RWPE2 (cell line): Measurements from ENCODE around the gene TAF11.
A peak's percentile ranks its signal among the peaks of the same experiment; 100 is the strongest.

Source experiments
- ATAC-seq: fragments of 200-7000 bp; cut with Tn5 transposase; 3 replicates; pipeline ENCODE4 v1.9.1; 2021; ENCODE audit warnings: low read depth
- DNase-seq: peaks from one replicate; pipeline ENCODE4 v3.0.0-alpha.2; 2020; ENCODE audit warnings: low spot score
- H3K27ac ChIP-seq: fragments of 450-650 bp; 2 replicates; pipeline ENCODE4 v1.5.1; 2017; ENCODE audit warnings: mild to moderate bottlenecking; ENCODE audit not compliant: poor library complexity, severe bottlenecking
- H3K27me3 ChIP-seq: fragments of 250-450 bp; sonication (Bioruptor Pico); 2 replicates; pipeline ENCODE4 v1.5.1; 2021; ENCODE audit warnings: mild to moderate bottlenecking, moderate library complexity; ENCODE audit not compliant: insufficient read depth, poor library complexity, severe bottlenecking
- H3K36me3 ChIP-seq: fragments of 250-450 bp; sonication (Bioruptor Pico); 2 replicates; pipeline ENCODE4 v1.5.1; 2020; ENCODE audit warnings: low read depth, mild to moderate bottlenecking, moderate library complexity
- H3K4me1 ChIP-seq: fragments of 250-450 bp; sonication (Bioruptor Pico); 2 replicates; pipeline ENCODE4 v1.5.1; 2021; ENCODE audit warnings: mild to moderate bottlenecking, moderate library complexity; ENCODE audit not compliant: insufficient read depth, poor library complexity, severe bottlenecking
- H3K4me3 ChIP-seq: fragments of 250-450 bp; sonication (Bioruptor Pico); 2 replicates; pipeline ENCODE4 v1.5.1; 2021; ENCODE audit warnings: mild to moderate bottlenecking, moderate library complexity; ENCODE audit not compliant: severe bottlenecking
- H3K9me3 ChIP-seq: fragments of 250-450 bp; sonication (Bioruptor Pico); 2 replicates; pipeline ENCODE4 v1.5.1; 2021; ENCODE audit warnings: mild to moderate bottlenecking, moderate library complexity; ENCODE audit not compliant: severe bottlenecking
- CTCF ChIP-seq: fragments of 450-650 bp; IDR thresholded peaks from one replicate; pipeline ENCODE4 v1.5.1; 2017; ENCODE audit warnings: mild to moderate bottlenecking, moderate library complexity; ENCODE audit not compliant: poor library complexity, severe bottlenecking

The TAF11 gene

GRCh38 chr6:34897130-34897529, 9.3 kb upstream of the TAF11 start:
- DNase-seq (no peak), ATAC-seq (no peak)
- no peaks in the 10 kb centered on the region for H3K36me3 ChIP-seq
- H3K27ac ChIP-seq = no peak overlapping the region
- H3K9me3 ChIP-seq = no peaks in the 10 kb centered on the region
- no peak for TF ChIP-seq CTCF
- no peaks in the 10 kb centered on the region for H3K4me1 ChIP-seq
- H3K4me3 ChIP-seq = no peak overlapping the region
- no peaks in the 10 kb centered on the region for H3K27me3 ChIP-seq

GRCh38 chr6:34894693-34895092, 6.9 kb upstream of the TAF11 start:
- no peak for TF ChIP-seq CTCF
- ATAC-seq = no peak
- no peaks in the 10 kb centered on the region for H3K9me3 ChIP-seq
- no peaks in the 10 kb centered on the region for H3K27me3 ChIP-seq
- H3K36me3 ChIP-seq = no peaks in the 10 kb centered on the region
- H3K27ac ChIP-seq = no peak overlapping the region
- DNase-seq = no peak
- H3K4me3 ChIP-seq = no peak overlapping the region
- peaks cover 9% of the 10 kb centered on the region for H3K4me1 ChIP-seq

GRCh38 chr6:34891296-34891695, 3.5 kb upstream of the TAF11 start:
- H3K9me3 ChIP-seq = no peaks in the 10 kb centered on the region
- no peak for TF ChIP-seq CTCF
- no peak overlapping the region for H3K4me3 ChIP-seq
- H3K27me3 ChIP-seq = no peaks in the 10 kb centered on the region
- no peaks in the 10 kb centered on the region for H3K36me3 ChIP-seq
- peaks cover 14% of the 10 kb centered on the region for H3K4me1 ChIP-seq
- DNase-seq = no peak
- ATAC-seq = no peak
- H3K27ac ChIP-seq = no peak overlapping the region

- ATAC-seq = no peak
These were observed 2.7 kb upstream of the TAF11 start for GRCh38 chr6:34890533-34890925.

More at GRCh38 chr6:34890533-34890925, 2.7 kb upstream of the TAF11 start:
- no peaks in the 10 kb centered on the region for H3K9me3 ChIP-seq
- H3K4me1 ChIP-seq = peaks cover 14% of the 10 kb centered on the region
- no peak for TF ChIP-seq CTCF
- DNase-seq = no peak
- peaks cover 3% of the 10 kb centered on the region; the same call in 1 of the 2 replicates for H3K36me3 ChIP-seq
- H3K4me3 ChIP-seq = peak overlapping the region; percentile 96
- H3K27ac ChIP-seq = no peak overlapping the region
- no peaks in the 10 kb centered on the region for H3K27me3 ChIP-seq
